ENCODE results near the gene SLC35F5.

DNA sequence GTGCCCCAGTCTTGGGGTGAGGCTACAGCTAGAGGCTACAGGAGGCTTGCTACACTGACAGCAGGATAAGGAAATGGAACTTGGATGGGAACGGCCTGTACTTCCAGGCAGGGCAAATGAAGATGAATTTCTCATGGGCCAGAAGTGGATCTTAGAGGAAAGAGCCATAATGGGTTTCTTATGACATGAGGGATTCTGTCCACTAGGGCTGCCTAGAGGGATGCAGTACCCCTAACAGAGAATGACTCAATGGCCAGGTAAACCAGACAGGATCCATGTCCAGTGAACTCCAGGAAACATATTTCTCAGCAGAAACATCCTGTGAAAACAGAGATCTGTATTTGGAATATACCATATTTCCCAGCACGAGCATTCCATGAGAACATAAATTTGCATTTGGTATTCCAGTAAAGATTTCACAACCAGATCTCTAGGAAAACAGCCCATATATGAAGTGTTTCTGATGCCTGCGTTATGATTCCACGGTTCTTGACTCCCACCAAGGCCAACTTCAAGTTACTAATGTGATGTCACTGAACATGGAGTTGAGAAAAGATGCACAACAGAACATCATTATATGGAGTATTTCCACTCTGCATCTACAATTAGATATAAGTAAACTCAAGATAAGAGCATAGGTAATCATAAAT, 11.5 kb upstream of the SLC35F5 start:
- no peak for TF ChIP-seq KDM1A (IDR thresholded peaks at IDR 0.05; ENCODE audit: borderline replicate concordance)
- no peak for TF ChIP-seq CTCF (IDR thresholded peaks at IDR 0.05 in 2 of 3, conservative IDR thresholded peaks at IDR 0.05 in 1 of 3; ENCODE audit: control insufficient read depth in 2 of 3, extremely low read depth in 1 of 3, insufficient read depth in 1 of 3, low read depth in 3 of 3, low read length in 3 of 3)
- TF ChIP-seq, protein P1, sequence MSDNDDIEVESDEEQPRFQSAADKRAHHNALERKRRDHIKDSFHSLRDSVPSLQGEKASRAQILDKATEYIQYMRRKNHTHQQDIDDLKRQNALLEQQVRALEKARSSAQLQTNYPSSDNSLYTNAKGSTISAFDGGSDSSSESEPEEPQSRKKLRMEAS (IDR thresholded peaks at IDR 0.05; ENCODE audit: low read depth, low read length), result no peak
- no peak for TF ChIP-seq BCLAF1 (IDR thresholded peaks at IDR 0.05)

All from GM12878 (cell line).